Keratinocyte (primary cell): ENCODE results near the gene CHRNA1. TPM values are rescaled to one million over a fixed set of nuclear protein-coding genes. Genes with fewer than 3 reads are reported as not detected.

Experiments
- DNase-seq: peaks from one replicate; pipeline ENCODE4 v3.0.0-alpha.2; 2011; ENCODE audit warnings: low read depth, missing footprints, low spot score
- FAIRE-seq: peaks from 2 replicates; lab custom pipeline; 2011; peaks lifted over from hg19 to GRCh38; lab: Jason Lieb, UNC
- H2AFZ ChIP-seq: 2 replicates; pipeline ENCODE4 v1.6.0; 2012; ENCODE audit warnings: low read length, control low read depth, inconsistent platforms; ENCODE audit not compliant: control insufficient read depth
- H3K27ac ChIP-seq: 2 replicates; pipeline ENCODE4 v1.5.1; 2011; ENCODE audit warnings: low read length; ENCODE audit not compliant: control insufficient read depth, insufficient read depth
- H3K27me3 ChIP-seq: 3 replicates; pipeline ENCODE4 v1.6.0; 2011; ENCODE audit warnings: low read length; ENCODE audit not compliant: control insufficient read depth, insufficient read depth; ENCODE audit errors: extremely low read depth
- H3K36me3 ChIP-seq, 2 experiments: 2 replicates in 1 of 2; 3 replicates in 1 of 2; pipeline ENCODE4 v1.5.1; 2011; ENCODE audit warnings: low read length in 2 of 2, mild to moderate bottlenecking in 1 of 2; ENCODE audit not compliant: control insufficient read depth in 2 of 2, insufficient read depth in 2 of 2; ENCODE audit errors: extremely low read depth in 1 of 2
- H3K4me1 ChIP-seq: 3 replicates; pipeline ENCODE4 v1.5.1; 2011; ENCODE audit warnings: low read length; ENCODE audit not compliant: control insufficient read depth, insufficient read depth; ENCODE audit errors: extremely low read depth
- H3K4me2 ChIP-seq: 3 replicates; pipeline ENCODE4 v1.6.0; 2011; ENCODE audit warnings: low read depth, low read length; ENCODE audit not compliant: control insufficient read depth, insufficient read depth; ENCODE audit errors: extremely low read depth
- H3K4me3 ChIP-seq, 3 experiments: fragments of 200-600 bp in 1 of 3; sonication (generic) in 1 of 3; 2 replicates in 2 of 3; 3 replicates in 1 of 3; pipeline ENCODE4 v1.5.1; 2011 to 2016; ENCODE audit warnings: low read length in 3 of 3, mild to moderate bottlenecking in 3 of 3, control low read depth in 2 of 3, inconsistent platforms in 1 of 3, low read depth in 1 of 3, mixed read lengths in 1 of 3, mixed run types in 1 of 3, moderate library complexity in 1 of 3; ENCODE audit not compliant: control insufficient read depth in 2 of 3, insufficient read depth in 2 of 3; ENCODE audit errors: extremely low read depth in 1 of 3
- H3K79me2 ChIP-seq: 2 replicates; pipeline ENCODE4 v1.6.0; 2012; ENCODE audit warnings: low read length; ENCODE audit not compliant: control insufficient read depth, insufficient read depth
- H3K9ac ChIP-seq: 3 replicates; pipeline ENCODE4 v1.6.0; 2011; ENCODE audit warnings: low read length; ENCODE audit not compliant: control insufficient read depth, insufficient read depth; ENCODE audit errors: extremely low read depth
- H3K9me1 ChIP-seq: 3 replicates; pipeline ENCODE4 v1.6.0; 2011; ENCODE audit warnings: low read length; ENCODE audit not compliant: control insufficient read depth, insufficient read depth; ENCODE audit errors: extremely low read depth
- H3K9me3 ChIP-seq: 2 replicates; pipeline ENCODE4 v1.5.1; 2012; ENCODE audit warnings: low read depth, low read length; ENCODE audit not compliant: control insufficient read depth
- H4K20me1 ChIP-seq: 3 replicates; pipeline ENCODE4 v1.6.0; 2011; ENCODE audit warnings: low read length; ENCODE audit not compliant: control insufficient read depth, insufficient read depth; ENCODE audit errors: extremely low read depth
- EZH2 ChIP-seq: IDR thresholded peaks from one replicate; pipeline ENCODE4 v1.6.1; 2012; ENCODE audit warnings: inconsistent platforms, mild to moderate bottlenecking, low read length, moderate library complexity
- dilution Hi-C: fragments of 300-500 bp; cut with MboI; formaldehyde crosslinking; loops from one replicate; pipeline ENCODE4 v1.7.0; 2020; ENCODE audit warnings: low sequenced_read_pairs; ENCODE audit not compliant: extremely low pct_ligation_motif_present
- polyA plus RNA-seq, 5 experiments: library from polyadenylated mRNA; depleted of rRNA in 3 of 5; stranded (reverse) in 3 of 5; stranded (forward) in 1 of 5; unstranded in 1 of 5; fragments of >200 nt; gene quantifications; 1 replicate in 1 of 5; 2 replicates in 3 of 5; 3 replicates in 1 of 5; pipeline versions ENCODE4 v1.2.1 to v1.2.3, GENCODE V29; 2011 to 2012; ENCODE audit warnings: missing spikeins in 2 of 5, low read depth in 1 of 5, low replicate concordance in 1 of 5
- TF ChIP-seq, protein P1 (sequence below), 3 experiments: IDR thresholded peaks in 1 of 3; conservative IDR thresholded peaks in 1 of 3; optimal IDR thresholded peaks in 1 of 3; 2 replicates in 2 of 3; 3 replicates in 1 of 3; pipeline versions ENCODE3 to v1.5.1; 2011; ENCODE audit warnings: low read length in 3 of 3, mild to moderate bottlenecking in 3 of 3, moderate library complexity in 2 of 3, control low read depth in 1 of 3, inconsistent platforms in 1 of 3; ENCODE audit not compliant: insufficient read depth in 2 of 3; ENCODE audit errors: extremely low read depth in 1 of 3

CHRNA1 gene
- polyA plus RNA-seq, 1 donor (not counting 4 experiments of a cell fraction or from before 2014, with no cell fraction given) = not detected

DNA sequence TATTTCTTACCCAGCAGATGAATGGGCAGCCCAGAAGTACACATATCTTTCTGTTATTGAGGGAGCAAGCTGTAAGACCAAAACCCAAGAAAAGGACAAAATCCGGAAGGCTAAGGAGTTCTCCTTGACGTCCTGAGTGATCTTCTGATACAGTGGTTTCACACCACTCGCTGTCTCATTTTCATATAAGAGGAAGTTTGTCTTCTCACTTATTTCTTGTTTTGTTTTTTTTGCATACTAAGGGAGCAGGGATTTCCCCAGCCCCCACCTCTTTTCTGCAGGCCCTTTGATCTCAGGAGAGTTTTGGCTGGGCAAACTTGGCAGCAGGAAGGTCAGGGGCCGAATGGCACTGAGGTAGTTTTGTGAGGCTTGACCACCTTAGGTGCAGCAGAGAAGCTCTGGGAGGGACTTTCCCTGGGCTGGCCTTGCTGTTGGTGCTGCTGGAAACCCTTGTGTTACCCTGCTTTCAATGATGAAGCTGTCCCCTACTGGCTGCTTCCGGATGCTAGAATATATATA lies 13.3 kb downstream of the CHRNA1 start:
- Histone ChIP-seq H3K9me3 (no peaks in the 10 kb centered on the region), H3K27me3 (no peaks in the 10 kb centered on the region), H4K20me1 (no peaks in the 10 kb centered on the region), H3K36me3 (no peaks in the 10 kb centered on the region), H3K27ac (no peak overlapping the region), H3K9me1 (no peaks in the 10 kb centered on the region), H3K9ac (no peak overlapping the region), H2AFZ (no peak overlapping the region), H3K4me3 (no peak overlapping the region), H3K4me1 (peaks cover 5% of the 10 kb centered on the region), H3K4me2 (no peak overlapping the region), H3K79me2 (no peaks in the 10 kb centered on the region)
- dilution Hi-C loops = loop anchor here (25.0 kb wide), 1 partner anchor 211 kb away; no protein-coding TSS in a partner anchor
- no peak for FAIRE-seq
- TF ChIP-seq, protein P1, sequence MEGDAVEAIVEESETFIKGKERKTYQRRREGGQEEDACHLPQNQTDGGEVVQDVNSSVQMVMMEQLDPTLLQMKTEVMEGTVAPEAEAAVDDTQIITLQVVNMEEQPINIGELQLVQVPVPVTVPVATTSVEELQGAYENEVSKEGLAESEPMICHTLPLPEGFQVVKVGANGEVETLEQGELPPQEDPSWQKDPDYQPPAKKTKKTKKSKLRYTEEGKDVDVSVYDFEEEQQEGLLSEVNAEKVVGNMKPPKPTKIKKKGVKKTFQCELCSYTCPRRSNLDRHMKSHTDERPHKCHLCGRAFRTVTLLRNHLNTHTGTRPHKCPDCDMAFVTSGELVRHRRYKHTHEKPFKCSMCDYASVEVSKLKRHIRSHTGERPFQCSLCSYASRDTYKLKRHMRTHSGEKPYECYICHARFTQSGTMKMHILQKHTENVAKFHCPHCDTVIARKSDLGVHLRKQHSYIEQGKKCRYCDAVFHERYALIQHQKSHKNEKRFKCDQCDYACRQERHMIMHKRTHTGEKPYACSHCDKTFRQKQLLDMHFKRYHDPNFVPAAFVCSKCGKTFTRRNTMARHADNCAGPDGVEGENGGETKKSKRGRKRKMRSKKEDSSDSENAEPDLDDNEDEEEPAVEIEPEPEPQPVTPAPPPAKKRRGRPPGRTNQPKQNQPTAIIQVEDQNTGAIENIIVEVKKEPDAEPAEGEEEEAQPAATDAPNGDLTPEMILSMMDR (optimal IDR thresholded peaks at IDR 0.05 in 1 of 3, IDR thresholded peaks at IDR 0.05 in 1 of 3, conservative IDR thresholded peaks at IDR 0.05 in 1 of 3; ENCODE audit: extremely low read depth in 1 of 3, insufficient read depth in 2 of 3, low read length in 3 of 3) = no peak
- TF ChIP-seq EZH2 = no peak
- no peak for DNase-seq

DNA sequence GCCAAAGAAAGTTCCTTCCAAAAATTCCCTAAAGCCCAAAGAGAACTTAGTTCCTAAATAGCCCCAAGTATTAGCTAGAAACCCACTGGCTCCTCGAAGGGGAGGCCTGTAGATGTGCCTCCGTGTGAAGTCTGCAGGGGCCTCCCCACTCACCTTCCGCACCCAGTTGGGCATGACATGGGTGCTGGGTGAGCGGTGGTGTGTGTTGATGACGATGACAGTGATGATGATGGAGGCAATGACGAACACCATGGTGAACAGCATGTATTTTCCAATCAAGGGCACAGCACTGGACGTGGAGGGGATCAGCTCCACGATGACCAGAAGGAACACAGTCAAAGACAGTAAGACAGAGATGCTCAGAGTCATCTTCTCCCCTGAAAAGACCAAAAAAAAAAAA lies 14.5 kb downstream of the CHRNA1 start:
- Histone ChIP-seq H3K36me3 (no peaks in the 10 kb centered on the region), H3K27ac (no peak overlapping the region), H3K27me3 (no peaks in the 10 kb centered on the region), H3K9ac (no peak overlapping the region), H3K9me3 (no peaks in the 10 kb centered on the region), H3K79me2 (no peaks in the 10 kb centered on the region), H4K20me1 (no peaks in the 10 kb centered on the region), H3K4me3 (no peak overlapping the region), H3K4me1 (peaks cover 5% of the 10 kb centered on the region), H3K9me1 (no peaks in the 10 kb centered on the region), H2AFZ (no peak overlapping the region), H3K4me2 (no peak overlapping the region)
- FAIRE-seq = no peak
- no peak for DNase-seq
- TF ChIP-seq, protein P1 (optimal IDR thresholded peaks at IDR 0.05 in 1 of 3, IDR thresholded peaks at IDR 0.05 in 1 of 3, conservative IDR thresholded peaks at IDR 0.05 in 1 of 3; ENCODE audit: extremely low read depth in 1 of 3, insufficient read depth in 2 of 3, low read length in 3 of 3) = no peak
- no peak for TF ChIP-seq EZH2
- dilution Hi-C loops = loop anchor here (25.0 kb wide), 1 partner anchor 213 kb away; no protein-coding TSS in a partner anchor
